Measurements from ENCODE around the gene CHRNB4. TPM values are rescaled to one million over a fixed set of nuclear protein-coding genes. Genes with fewer than 3 reads are reported as not detected.

Gene CHRNB4
- polyA plus RNA-seq, 2 of the 4 experiments (the other 2 are of a cell fraction): 0.53 to 3.2 TPM

GRCh38 chr15:78681281-78682003, 40.4 kb upstream of the CHRNB4 start (continued):
- no peak for TF ChIP-seq BCL3 (IDR thresholded peaks at IDR 0.05)

- TF ChIP-seq FOSB (CRISPR knock-in tag; IDR thresholded peaks at IDR 0.05) (no peak), FOSL2 (IDR thresholded peaks at IDR 0.05) (no peak), FOSL2 (CRISPR knock-in tag; IDR thresholded peaks at IDR 0.05) (no peak), CHD4 (IDR thresholded peaks at IDR 0.05; ENCODE audit: borderline replicate concordance) (no peak), NPAS2 (CRISPR knock-in tag; IDR thresholded peaks at IDR 0.05; ENCODE audit: borderline replicate concordance) (no peak), RARB (CRISPR knock-in tag; IDR thresholded peaks at IDR 0.05) (no peak), ZSCAN20 (CRISPR knock-in tag; IDR thresholded peaks at IDR 0.05) (no peak), RAD21 (conservative IDR thresholded peaks at IDR 0.05 in 1 of 2, IDR thresholded peaks at IDR 0.05 in 1 of 2) (no peak), RFX5 (IDR thresholded peaks at IDR 0.05) (no peak), KDM5A (IDR thresholded peaks at IDR 0.05) (no peak), E2F6 (IDR thresholded peaks at IDR 0.05; ENCODE audit: borderline replicate concordance, low read depth) (no peak), CBX2 (IDR thresholded peaks at IDR 0.05; ENCODE audit: borderline replicate concordance, low read depth) (no peak), TFCP2L1 (CRISPR knock-in tag; IDR thresholded peaks at IDR 0.05) (no peak), NFE2L2 (conservative IDR thresholded peaks at IDR 0.05; ENCODE audit: low read length) (no peak), REST (IDR thresholded peaks at IDR 0.05) (no peak), USF2 (IDR thresholded peaks at IDR 0.05) (no peak), EHF (CRISPR knock-in tag; IDR thresholded peaks at IDR 0.05) (no peak), ESRRA (IDR thresholded peaks at IDR 0.05; ENCODE audit: borderline replicate concordance, low read length) (no peak), ZNF302 (CRISPR knock-in tag; IDR thresholded peaks at IDR 0.05) (no peak)
- H3K4me2 ChIP-seq: no peak overlapping the region
- FAIRE-seq (no peak), ATAC-seq (no peak), DNase-seq (ENCODE audit: low read depth in 1 of 2, low spot score in 1 of 2) (no peak)
- no peaks in the 10 kb centered on the region for H3K9me3 ChIP-seq
- CTCF ChIA-PET: interaction anchor here (1.4 to 6.9 kb wide), 2 partner anchors 9 to 29 kb away, joined by 4 to 31 read pairs; no protein-coding TSS in a partner anchor
- no peaks in the 10 kb centered on the region for H3K4me1 ChIP-seq
- no peak overlapping the region for H3K4me3 ChIP-seq
- POLR2A ChIA-PET: no interaction called here
- no peak overlapping the region for H3K27ac ChIP-seq
- WGBS (ENCODE audit: missing lambda C conversion rate): 72% methylated on average over 10 of the region's 10 CpGs
These were observed 39.5 kb upstream of the CHRNB4 start for GRCh38 chr15:78680431-78681075.
